ENCODE measurements around the gene GLI3.

Gene GLI3

DNA sequence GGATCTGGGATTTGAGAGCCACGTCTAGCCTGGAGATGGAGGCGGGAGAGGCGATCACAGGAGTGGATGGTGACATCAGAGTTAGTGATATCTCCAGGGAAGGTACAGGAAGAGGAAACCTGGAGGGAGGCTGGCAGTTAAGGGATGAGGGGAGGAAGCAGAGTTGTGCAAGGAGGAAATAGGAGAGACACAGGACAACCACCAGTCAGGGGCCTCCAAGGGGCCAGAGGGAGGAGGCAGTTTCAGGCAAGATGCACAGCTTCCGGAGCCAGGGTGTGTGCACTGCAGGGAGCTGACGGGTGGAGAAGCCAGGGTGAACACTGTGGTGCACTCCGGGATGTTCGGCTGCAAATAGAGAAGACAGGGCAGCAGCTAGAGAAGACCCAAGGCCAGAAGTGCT is 141.2 kb downstream of the GLI3 start:
- in situ Hi-C loops (cut with MboI; ENCODE audit: low pct_unique_long_range_greater_than_20kb, low sequenced_read_pairs, unreplicated experiment) = no loop called here
- no peak for DNase-seq (ENCODE audit: low spot score)
- no peak for TF ChIP-seq CTCF (IDR thresholded peaks at IDR 0.05; ENCODE audit: extremely low read depth, insufficient read depth, missing control alignments)

GRCh38 chr7:42093349-42093905 is 143.6 kb downstream of the GLI3 start:
- DNase-seq (ENCODE audit: low spot score) = no peak
- no peak for TF ChIP-seq CTCF (IDR thresholded peaks at IDR 0.05; ENCODE audit: extremely low read depth, insufficient read depth, missing control alignments)
- in situ Hi-C loops (cut with MboI; ENCODE audit: low pct_unique_long_range_greater_than_20kb, low sequenced_read_pairs, unreplicated experiment) = no loop called here

DNA sequence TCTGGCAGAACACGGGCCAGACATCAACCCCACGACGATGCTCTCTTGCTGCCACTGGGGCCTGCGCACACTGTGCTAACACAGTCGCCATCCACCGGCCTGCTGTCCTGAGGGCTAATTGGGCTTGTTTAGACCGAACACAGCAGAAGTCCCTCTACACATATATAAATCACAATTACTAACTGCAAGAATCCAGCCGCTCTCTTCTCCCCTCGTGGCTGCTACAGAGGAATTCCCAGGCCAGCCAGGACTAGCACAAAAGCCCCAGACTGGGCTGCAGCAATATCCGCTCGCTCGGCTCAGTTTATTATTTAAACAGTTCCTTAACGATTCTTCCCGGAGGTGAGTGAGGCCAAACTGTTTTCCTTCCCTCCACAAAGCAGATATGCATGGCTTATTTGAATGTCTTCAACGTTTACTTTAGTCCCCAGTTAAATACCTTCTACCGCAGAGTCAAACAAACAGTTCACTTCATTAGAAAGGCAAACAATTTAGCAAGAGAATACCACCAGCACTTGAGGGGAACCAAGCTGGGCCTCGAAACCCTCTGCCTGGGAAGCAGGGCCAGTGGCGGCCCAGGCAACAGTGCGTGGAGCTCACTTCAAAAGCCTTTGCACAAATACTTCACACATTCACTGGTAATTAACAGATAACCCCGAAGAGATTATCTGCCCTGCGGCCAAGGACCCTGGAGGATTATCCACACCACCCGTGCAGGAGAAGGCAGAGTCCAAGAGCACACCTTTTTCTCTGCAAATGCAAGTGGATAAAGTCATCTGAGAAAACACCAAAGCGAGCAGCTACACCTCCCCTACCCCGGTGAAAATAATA is 145.3 kb downstream of the GLI3 start:
- DNase-seq (ENCODE audit: low spot score) = no peak
- TF ChIP-seq CTCF (IDR thresholded peaks at IDR 0.05; ENCODE audit: extremely low read depth, insufficient read depth, missing control alignments) = no peak
- in situ Hi-C loops (cut with MboI; ENCODE audit: low pct_unique_long_range_greater_than_20kb, low sequenced_read_pairs, unreplicated experiment) = no loop called here

DNA sequence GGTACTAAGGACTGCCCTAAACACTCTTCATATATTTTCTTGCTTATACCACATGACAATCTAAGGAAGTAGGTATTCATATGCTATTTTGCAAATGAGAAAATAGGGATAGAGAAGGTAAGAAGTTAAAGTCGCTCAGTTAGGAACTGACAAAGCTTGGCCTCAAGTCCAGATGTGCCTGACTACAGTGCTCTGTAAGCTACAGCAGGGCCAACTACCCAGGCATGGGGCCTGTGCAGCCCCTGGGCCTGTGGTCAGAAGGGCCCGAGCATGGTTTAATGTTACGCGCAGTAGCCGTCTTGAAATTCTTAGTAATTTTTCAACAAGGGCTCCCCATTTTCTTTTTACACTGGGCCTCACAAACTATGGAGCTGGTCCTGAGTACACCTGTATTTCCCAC is 146.2 kb downstream of the GLI3 start:
- no peak for TF ChIP-seq CTCF (IDR thresholded peaks at IDR 0.05; ENCODE audit: extremely low read depth, insufficient read depth, missing control alignments)
- DNase-seq (ENCODE audit: low spot score) = no peak
- in situ Hi-C loops (cut with MboI; ENCODE audit: low pct_unique_long_range_greater_than_20kb, low sequenced_read_pairs, unreplicated experiment) = no loop called here

DNA sequence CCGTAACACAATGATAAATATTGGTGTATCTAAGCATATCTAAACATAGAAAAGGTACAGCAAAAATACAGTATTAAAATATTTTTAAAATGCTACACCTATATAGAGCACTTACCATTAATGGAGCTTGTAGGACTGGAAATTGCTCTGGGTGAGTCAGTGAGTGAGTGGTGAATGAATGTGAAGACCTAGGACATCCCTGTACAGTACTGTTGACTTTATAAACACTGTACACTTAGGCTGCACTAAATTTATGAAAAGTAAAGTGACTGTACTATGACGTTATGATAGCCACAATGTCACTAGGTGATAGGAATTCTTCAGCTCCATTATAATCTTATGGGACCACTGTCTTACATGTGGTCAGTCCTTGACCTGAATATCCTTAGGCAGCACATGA is 147.0 kb downstream of the GLI3 start:
- no peak for DNase-seq (ENCODE audit: low spot score)
- in situ Hi-C loops (cut with MboI; ENCODE audit: low pct_unique_long_range_greater_than_20kb, low sequenced_read_pairs, unreplicated experiment) = no loop called here
- no peak for TF ChIP-seq CTCF (IDR thresholded peaks at IDR 0.05; ENCODE audit: extremely low read depth, insufficient read depth, missing control alignments)

DNA sequence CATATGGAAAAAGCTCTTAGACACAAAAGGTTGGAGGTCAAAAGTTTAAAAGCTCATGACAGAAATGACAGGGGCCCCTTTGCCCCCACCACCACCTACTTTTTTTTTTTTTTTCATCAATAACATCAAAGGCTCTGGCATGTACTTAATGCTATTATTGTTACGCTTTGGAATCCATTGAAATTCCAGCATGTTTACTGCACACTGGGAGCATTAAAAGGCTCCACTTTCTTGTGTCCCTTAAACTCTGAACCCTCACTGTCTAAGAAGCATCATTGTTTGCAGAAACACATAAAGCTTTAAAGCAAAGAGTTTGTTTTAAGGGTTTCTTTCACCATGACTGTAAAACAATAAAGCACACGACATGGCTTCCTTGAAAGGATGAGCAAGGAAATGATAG is 149.4 kb downstream of the GLI3 start:
- in situ Hi-C loops (cut with MboI; ENCODE audit: low pct_unique_long_range_greater_than_20kb, low sequenced_read_pairs, unreplicated experiment) = no loop called here
- no peak for TF ChIP-seq CTCF (IDR thresholded peaks at IDR 0.05; ENCODE audit: extremely low read depth, insufficient read depth, missing control alignments)
- DNase-seq (ENCODE audit: low spot score) = no peak

Measured in GM13977 (cell line).